DND-41 (cell line): ENCODE results near the gene RNF145.

Experiments
- ATAC-seq: fragments of 200-7000 bp; cut with Tn5 transposase; 3 replicates; pipeline ENCODE4 v1.9.1; 2021; ENCODE audit warnings: low read depth; ENCODE audit not compliant: insufficient read depth
- DNase-seq: peaks from one replicate; pipeline ENCODE4 v3.0.0-alpha.2; 2020
- H2AFZ ChIP-seq: 2 replicates; pipeline ENCODE4 v1.6.0; 2012; ENCODE audit warnings: low read depth, low read length
- H3K27ac ChIP-seq: 2 replicates; pipeline ENCODE4 v1.5.1; 2012; ENCODE audit warnings: low read length, inconsistent platforms
- H3K27me3 ChIP-seq: fragments of 200-600 bp; sonication (generic); 2 replicates; pipeline ENCODE4 v1.6.0; 2012; ENCODE audit warnings: low read length, mild to moderate bottlenecking, inconsistent platforms; ENCODE audit not compliant: insufficient read depth, poor library complexity
- H3K36me3 ChIP-seq: 2 replicates; pipeline ENCODE4 v1.5.1; 2012; ENCODE audit warnings: low read length, inconsistent platforms; ENCODE audit not compliant: insufficient read depth
- H3K4me1 ChIP-seq: 2 replicates; pipeline ENCODE4 v1.5.1; 2012; ENCODE audit warnings: mild to moderate bottlenecking, low read length; ENCODE audit not compliant: insufficient read depth
- H3K4me2 ChIP-seq: 2 replicates; pipeline ENCODE4 v1.6.0; 2012; ENCODE audit warnings: mild to moderate bottlenecking, moderate library complexity, low read length, inconsistent platforms; ENCODE audit not compliant: insufficient read depth
- H3K4me3 ChIP-seq, 2 experiments: fragments of 200-600 bp in 1 of 2; shearing (Covaris generic) in 1 of 2; 2 replicates each; pipeline ENCODE4 v1.5.1; 2012 to 2016; ENCODE audit warnings: inconsistent platforms in 2 of 2, low read length in 2 of 2, mild to moderate bottlenecking in 2 of 2, low read depth in 1 of 2, moderate library complexity in 1 of 2
- H3K79me2 ChIP-seq: 2 replicates; pipeline ENCODE4 v1.6.0; 2012; ENCODE audit warnings: low read length, inconsistent platforms; ENCODE audit not compliant: insufficient read depth
- H3K9ac ChIP-seq: 2 replicates; pipeline ENCODE4 v1.6.0; 2012; ENCODE audit warnings: low read depth, mild to moderate bottlenecking, inconsistent platforms, low read length, moderate library complexity
- H3K9me3 ChIP-seq: 2 replicates; pipeline ENCODE4 v1.5.1; 2012; ENCODE audit warnings: low read length, moderate library complexity, mild to moderate bottlenecking, inconsistent platforms; ENCODE audit not compliant: insufficient read depth, severe bottlenecking
- H4K20me1 ChIP-seq: 2 replicates; pipeline ENCODE4 v1.6.0; 2012; ENCODE audit warnings: low read length; ENCODE audit not compliant: insufficient read depth
- CTCF ChIP-seq: IDR thresholded peaks from 2 replicates; pipeline ENCODE4 v1.5.1; 2012; ENCODE audit warnings: borderline replicate concordance, low read length, moderate library complexity, mild to moderate bottlenecking; ENCODE audit not compliant: poor library complexity, severe bottlenecking; ENCODE audit errors: extremely low read depth
- EZH2 ChIP-seq: IDR thresholded peaks from 3 replicates; pipeline ENCODE4 v1.6.1; 2012; ENCODE audit warnings: borderline replicate concordance, low read depth, mild to moderate bottlenecking, moderate library complexity, low read length, inconsistent platforms; ENCODE audit not compliant: severe bottlenecking

The RNF145 gene

GRCh38 chr5:159206818-159207217 is 2.5 kb downstream of the RNF145 start:
- H3K4me3 ChIP-seq, result peak overlapping the region; percentile 79 to 92
- ATAC-seq (no peak), DNase-seq (no peak)
- H3K79me2 ChIP-seq, result peaks cover 79% of the 10 kb centered on the region
- H3K27me3 ChIP-seq, result no peaks in the 10 kb centered on the region
- peaks cover 15% of the 10 kb centered on the region for H3K36me3 ChIP-seq
- peaks cover 50% of the 10 kb centered on the region; the same call in 1 of the 2 replicates for H4K20me1 ChIP-seq
- peak overlapping the region; percentile 93 for H3K4me2 ChIP-seq
- peak overlapping the region; percentile 94 for H3K27ac ChIP-seq
- H3K4me1 ChIP-seq, result peaks cover 50% of the 10 kb centered on the region
- peak overlapping the region; percentile 87 for H3K9ac ChIP-seq
- H3K9me3 ChIP-seq, result no peaks in the 10 kb centered on the region
- TF ChIP-seq EZH2, result no peak
- TF ChIP-seq CTCF, result no peak
- no peak overlapping the region for H2AFZ ChIP-seq

- no peak overlapping the region for H2AFZ ChIP-seq
- peak overlapping the region; percentile 79 to 92; a peak in 3 of 4 replicates for H3K4me3 ChIP-seq
- no peaks in the 10 kb centered on the region for H3K9me3 ChIP-seq
- DNase-seq, result no peak
- no peaks in the 10 kb centered on the region for H3K27me3 ChIP-seq
- peaks cover 17% of the 10 kb centered on the region for H3K36me3 ChIP-seq
- peak overlapping the region; percentile 94 for H3K27ac ChIP-seq
- H3K79me2 ChIP-seq, result peaks cover 84% of the 10 kb centered on the region
- no peak for TF ChIP-seq CTCF
- no peak for TF ChIP-seq EZH2
- peaks cover 50% of the 10 kb centered on the region for H3K4me1 ChIP-seq
- H4K20me1 ChIP-seq, result peaks cover 53% of the 10 kb centered on the region; the same call in 1 of the 2 replicates
- peak overlapping the region; percentile 87 for H3K9ac ChIP-seq
- ATAC-seq, result no peak
- peak overlapping the region; percentile 93 for H3K4me2 ChIP-seq
Measured at GRCh38 chr5:159206368-159206767, 3.0 kb downstream of the RNF145 start.

GRCh38 chr5:159203351-159203750 is 6.0 kb downstream of the RNF145 start:
- TF ChIP-seq CTCF, result no peak
- TF ChIP-seq EZH2, result no peak
- DNase-seq (no peak), ATAC-seq (no peak)
- Histone ChIP-seq H3K4me1 (peaks cover 36% of the 10 kb centered on the region), H2AFZ (no peak overlapping the region), H3K79me2 (peaks cover 100% of the 10 kb centered on the region), H3K36me3 (peaks cover 42% of the 10 kb centered on the region), H4K20me1 (peaks cover 67% of the 10 kb centered on the region; the same call in 1 of the 2 replicates), H3K4me2 (peak overlapping the region; percentile 23; the same call in 1 of the 2 replicates), H3K9me3 (no peaks in the 10 kb centered on the region), H3K27me3 (no peaks in the 10 kb centered on the region), H3K27ac (no peak overlapping the region), H3K4me3 (no peak overlapping the region), H3K9ac (no peak overlapping the region)
